Neural cell (in vitro differentiated cells): ENCODE data around the gene HOXB6. TPM values are rescaled to one million over a fixed set of nuclear protein-coding genes. Genes with fewer than 3 reads are reported as not detected.

Source experiments
- H2AFZ ChIP-seq: fragments of 200-600, 300-800 bp; sonication (generic), shearing (Covaris generic); 2 replicates; pipeline ENCODE4 v1.6.0; 2014; ENCODE audit warnings: low read depth, mild to moderate bottlenecking, antibody characterized with exemption, low read length, moderate library complexity
- H3F3A ChIP-seq: fragments of 200-600 bp; shearing (Covaris generic); 2 replicates; pipeline ENCODE4 v1.6.1; 2016; ENCODE audit warnings: mild to moderate bottlenecking, moderate library complexity, mixed read lengths, antibody characterized with exemption, low read length; ENCODE audit not compliant: insufficient read depth, poor library complexity, severe bottlenecking
- H3K27ac ChIP-seq: fragments of 200-600, 300-800 bp; sonication (generic), shearing (Covaris generic); 2 replicates; pipeline ENCODE4 v1.5.1; 2014; ENCODE audit warnings: mild to moderate bottlenecking, low read length, moderate library complexity
- H3K27me3 ChIP-seq: fragments of 300-800, 200-600 bp; sonication (generic), shearing (Covaris generic); 2 replicates; pipeline ENCODE4 v1.6.0; 2014; ENCODE audit warnings: mild to moderate bottlenecking, low read depth, low read length, moderate library complexity; ENCODE audit not compliant: insufficient read depth
- H3K36me3 ChIP-seq: fragments of 300-800, 200-600 bp; sonication (generic), shearing (Covaris generic); 2 replicates; pipeline ENCODE4 v1.5.1; 2014; ENCODE audit warnings: mild to moderate bottlenecking, antibody characterized with exemption, low read length, moderate library complexity; ENCODE audit not compliant: insufficient read depth
- H3K4me2 ChIP-seq: fragments of 300-800, 200-600 bp; sonication (generic), shearing (Covaris generic); 2 replicates; pipeline ENCODE4 v1.6.0; 2014; ENCODE audit warnings: mild to moderate bottlenecking, low read length
- H3K4me3 ChIP-seq: fragments of 300-800, 200-600 bp; sonication (generic), shearing (Covaris generic); 2 replicates; pipeline ENCODE4 v1.5.1; 2014; ENCODE audit warnings: mild to moderate bottlenecking, low read length, moderate library complexity
- H3K79me2 ChIP-seq: fragments of 200-600 bp; shearing (Covaris generic); replicated peaks from 2 replicates; pipeline ENCODE4 v1.6.0; 2014; ENCODE audit warnings: mild to moderate bottlenecking, low read length, moderate library complexity; ENCODE audit not compliant: insufficient read depth
- H3K9ac ChIP-seq: fragments of 300-800, 200-600 bp; sonication (generic), shearing (Covaris generic); 2 replicates; pipeline ENCODE4 v1.6.1; 2016; ENCODE audit warnings: mild to moderate bottlenecking, low read length, mixed read lengths
- H3K9me2 ChIP-seq: fragments of 200-600 bp; shearing (Covaris generic); 2 replicates; pipeline ENCODE4 v1.6.1; 2016; ENCODE audit warnings: mild to moderate bottlenecking, low read length, mixed read lengths; ENCODE audit not compliant: insufficient read depth
- H3K9me3 ChIP-seq: fragments of 200-600, 300-800 bp; sonication (generic), shearing (Covaris generic); 2 replicates; pipeline ENCODE4 v1.6.1; 2016; ENCODE audit warnings: mild to moderate bottlenecking, mixed run types, low read length, moderate library complexity, mixed read lengths
- H4K20me1 ChIP-seq: fragments of 200-600 bp; shearing (Covaris generic); 2 replicates; pipeline ENCODE4 v1.6.1; 2016; ENCODE audit warnings: mild to moderate bottlenecking, mixed run types; ENCODE audit not compliant: insufficient read depth
- CTCF ChIP-seq: fragments of 450-650 bp; IDR thresholded peaks from 2 replicates; pipeline ENCODE4 v1.5.1; 2014; ENCODE audit warnings: antibody characterized with exemption, mild to moderate bottlenecking, moderate library complexity; ENCODE audit not compliant: poor library complexity, severe bottlenecking
- EP300 ChIP-seq: fragments of 450-650 bp; conservative IDR thresholded peaks from 2 replicates; pipeline ENCODE4 v1.6.1; 2014; ENCODE audit warnings: antibody characterized with exemption, mild to moderate bottlenecking, moderate library complexity; ENCODE audit not compliant: poor library complexity, severe bottlenecking
- EZH2 ChIP-seq: fragments of 200-600, 300-800 bp; shearing (Covaris generic), sonication (generic); IDR thresholded peaks from 2 replicates; pipeline ENCODE4 v1.6.1; 2014; ENCODE audit warnings: antibody characterized with exemption, low read length, borderline replicate concordance, mild to moderate bottlenecking; ENCODE audit not compliant: insufficient read depth, poor library complexity, severe bottlenecking
- MXI1 ChIP-seq: fragments of 450-650 bp; conservative IDR thresholded peaks from 2 replicates; pipeline ENCODE4 v1.6.1; 2014; ENCODE audit warnings: antibody characterized with exemption, mild to moderate bottlenecking; ENCODE audit not compliant: poor library complexity, severe bottlenecking
- POLR2AphosphoS5 ChIP-seq: IDR thresholded peaks from 2 replicates; pipeline ENCODE4 v1.6.1; 2012
- RAD21 ChIP-seq: fragments of 450-650 bp; conservative IDR thresholded peaks from 2 replicates; pipeline ENCODE4 v1.6.1; 2014; ENCODE audit warnings: antibody characterized with exemption, mild to moderate bottlenecking, moderate library complexity
- REST ChIP-seq: IDR thresholded peaks from 2 replicates; pipeline ENCODE4 v1.6.1; 2012; ENCODE audit warnings: borderline replicate concordance
- SMC3 ChIP-seq: fragments of 450-650 bp; conservative IDR thresholded peaks from 2 replicates; pipeline ENCODE4 v1.6.1; 2014; ENCODE audit warnings: antibody characterized with exemption, mild to moderate bottlenecking, moderate library complexity; ENCODE audit not compliant: poor library complexity
- TAF1 ChIP-seq: IDR thresholded peaks from 2 replicates; pipeline ENCODE4 v1.6.1; 2012; ENCODE audit warnings: low read depth
- polyA plus RNA-seq: library from polyadenylated mRNA; depleted of rRNA; stranded (reverse); fragments of >200 nt; gene quantifications from 2 replicates; pipeline ENCODE4 v1.2.3, GENCODE V29; 2014

HOXB6 gene
- polyA plus RNA-seq, 1 donor from 2014 or later = not detected

- Histone ChIP-seq H2AFZ (no peak overlapping the region), H3K9me2 (no peaks in the 10 kb centered on the region), H3K4me2 (no peak overlapping the region), H3K27me3 (peaks cover 100% of the 10 kb centered on the region), H3K36me3 (no peaks in the 10 kb centered on the region), H3K4me3 (no peak overlapping the region), H3K27ac (no peak overlapping the region), H3F3A (no peaks in the 10 kb centered on the region), H3K79me2 (no peaks in the 10 kb centered on the region), H3K9me3 (no peaks in the 10 kb centered on the region), H4K20me1 (no peaks in the 10 kb centered on the region), H3K9ac (no peak overlapping the region)
- TF ChIP-seq CTCF (no peak), SMC3 (no peak), TAF1 (no peak), EZH2 (no peak), POLR2AphosphoS5 (no peak), RAD21 (no peak)
Measured at GRCh38 chr17:48571024-48571818, 33.6 kb downstream of the HOXB6 start.

- H3K4me3 ChIP-seq = no peak overlapping the region
- TF ChIP-seq REST = no peak
- peak; percentile 62 for TF ChIP-seq EZH2
- no peak for TF ChIP-seq CTCF
- no peak for TF ChIP-seq TAF1
- TF ChIP-seq MXI1 = no peak
- no peak for TF ChIP-seq EP300
- H3K36me3 ChIP-seq = no peaks in the 10 kb centered on the region
- peaks cover 100% of the 10 kb centered on the region for H3K27me3 ChIP-seq
- H3K9me2 ChIP-seq = no peaks in the 10 kb centered on the region
- no peaks in the 10 kb centered on the region for H3F3A ChIP-seq
- H3K9me3 ChIP-seq = no peaks in the 10 kb centered on the region
- no peak overlapping the region for H3K4me2 ChIP-seq
- H3K9ac ChIP-seq = no peak overlapping the region
- no peak overlapping the region for H2AFZ ChIP-seq
- H3K27ac ChIP-seq = no peak overlapping the region
- no peaks in the 10 kb centered on the region for H4K20me1 ChIP-seq
- H3K79me2 ChIP-seq = no peaks in the 10 kb centered on the region
Measured at GRCh38 chr17:48570325-48571023, 34.3 kb downstream of the HOXB6 start.
